Stimulated activated CD8-positive, alpha-beta memory T cell treated with anti-CD3 and anti-CD28 coated beads, Interleukin-15, amount 100 ng/mL, for 4 hours (primary cell): ENCODE results near the gene SLC12A8.

ENCODE experiments used
- DNase-seq, 2 donors: peaks; one replicate each; pipeline ENCODE4 v3.0.0-alpha.2; 2020; ENCODE audit warnings: low read depth in 2 of 2

Gene SLC12A8

DNA sequence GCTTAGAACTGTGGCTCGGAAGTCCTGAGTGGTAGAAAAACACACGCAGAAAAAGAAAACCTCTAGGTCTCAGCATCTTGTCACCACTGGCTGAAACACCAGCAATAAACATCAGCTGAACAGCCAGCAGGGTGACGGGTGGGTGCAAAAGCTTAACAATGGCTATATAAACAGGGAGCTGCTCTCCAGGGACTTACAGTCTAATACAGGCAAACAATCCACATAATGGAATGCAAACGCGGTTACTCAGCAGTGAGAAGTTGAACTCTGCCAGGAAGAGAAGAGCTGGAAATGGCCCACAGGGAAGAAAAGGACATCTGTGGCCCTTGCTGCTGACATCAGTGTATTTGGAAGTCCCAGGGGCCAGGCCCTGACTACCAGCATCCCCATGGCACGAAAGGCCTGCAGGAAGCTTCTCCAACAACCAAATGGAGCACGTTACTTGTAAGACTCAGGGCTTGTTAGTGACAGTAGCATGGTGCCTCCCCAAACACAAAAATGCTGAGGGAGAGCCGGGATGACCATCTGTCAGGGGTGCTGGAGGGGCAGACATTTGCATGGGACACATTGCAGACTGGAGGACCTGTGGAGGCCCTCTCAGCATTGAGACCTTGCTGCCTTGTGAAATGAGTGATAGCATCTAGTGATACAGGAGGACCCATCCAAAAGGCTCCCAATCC, 159.8 kb downstream of the SLC12A8 start:
- no peak for DNase-seq

- peak; percentile 56 to 70 for DNase-seq
Measured at GRCh38 chr3:125051715-125052581, 160.6 kb downstream of the SLC12A8 start.

- no peak for DNase-seq
Measured at GRCh38 chr3:125051205-125051604, 161.3 kb downstream of the SLC12A8 start.

DNA sequence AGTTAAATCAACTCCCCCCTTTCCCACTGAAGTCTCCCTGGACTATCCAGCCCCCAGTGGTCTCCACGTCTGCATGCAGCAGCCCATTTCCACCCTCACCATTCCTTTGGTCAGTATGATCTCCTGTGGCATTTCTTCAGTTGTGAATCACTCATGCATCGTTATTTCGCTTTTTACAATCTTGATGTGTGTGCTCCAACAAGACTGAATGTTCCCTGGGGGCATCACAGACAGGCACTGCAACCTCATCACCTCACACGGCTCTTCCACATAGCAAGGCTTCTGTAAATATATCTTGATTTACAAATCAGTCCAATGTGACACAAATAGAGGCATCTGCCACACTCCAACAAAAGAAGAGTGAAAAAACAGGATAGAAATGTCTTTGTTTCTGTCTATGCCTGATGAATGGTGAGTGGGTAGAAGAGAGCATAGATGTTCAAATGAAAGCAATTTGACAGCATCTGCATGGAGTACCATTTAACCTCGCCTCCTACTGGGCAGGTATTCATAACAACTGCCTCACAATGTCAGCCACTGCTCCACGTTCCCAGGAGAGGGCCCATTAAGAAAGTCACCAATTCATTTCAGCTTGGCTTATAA, 162.0 kb downstream of the SLC12A8 start:
- no peak for DNase-seq

- DNase-seq = no peak
Measured at GRCh38 chr3:125048282-125048681, 164.3 kb downstream of the SLC12A8 start.

GRCh38 chr3:125045965-125046364, 166.6 kb downstream of the SLC12A8 start:
- no peak for DNase-seq

DNA sequence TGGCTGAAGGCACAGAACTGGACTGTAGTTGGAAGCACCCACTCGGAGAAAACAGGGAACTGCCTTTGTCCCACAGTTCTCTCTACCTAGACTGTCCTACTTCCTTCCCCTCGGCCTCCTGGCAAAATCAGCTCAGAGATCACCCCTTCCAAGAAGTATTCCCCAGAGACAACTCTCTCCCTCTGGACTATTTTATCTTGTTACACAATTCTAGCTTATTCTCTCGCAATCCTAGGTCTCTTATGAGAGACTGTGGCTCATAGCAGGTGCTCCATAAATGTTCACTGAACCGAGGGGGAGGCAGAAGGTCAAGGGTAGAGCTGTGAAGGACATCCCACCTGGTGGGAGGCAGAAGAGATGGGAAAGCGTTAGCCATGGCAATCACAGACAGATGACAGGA, 167.4 kb downstream of the SLC12A8 start:
- DNase-seq = no peak

DNA sequence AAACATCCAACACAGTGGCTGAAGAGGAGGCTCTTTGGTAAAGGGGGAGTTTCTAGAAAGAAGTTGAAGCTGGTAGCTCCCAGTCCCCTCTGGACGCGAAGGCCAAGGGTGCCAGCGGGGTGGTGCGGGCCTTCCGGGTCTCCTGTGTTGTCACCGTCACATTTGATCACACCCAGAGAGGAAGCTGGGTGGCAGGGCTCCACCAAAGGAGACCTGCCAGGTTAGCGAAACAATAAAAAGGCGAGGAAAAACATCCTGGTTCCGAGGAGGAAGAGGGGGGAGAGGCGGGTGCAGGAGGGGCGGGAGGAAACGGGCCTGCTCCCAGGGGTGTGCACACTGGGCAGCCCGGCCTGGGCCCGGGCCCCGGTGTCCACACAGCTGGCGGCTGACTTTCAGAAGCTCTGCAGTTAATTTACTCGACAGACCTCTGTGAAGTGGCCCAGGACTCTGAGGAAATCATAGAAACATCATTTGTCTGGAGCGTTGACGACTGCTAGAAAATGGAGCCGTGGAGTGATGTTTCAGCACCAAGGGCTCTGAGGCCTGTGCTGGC, 168.9 kb downstream of the SLC12A8 start:
- DNase-seq = no peak

DNA sequence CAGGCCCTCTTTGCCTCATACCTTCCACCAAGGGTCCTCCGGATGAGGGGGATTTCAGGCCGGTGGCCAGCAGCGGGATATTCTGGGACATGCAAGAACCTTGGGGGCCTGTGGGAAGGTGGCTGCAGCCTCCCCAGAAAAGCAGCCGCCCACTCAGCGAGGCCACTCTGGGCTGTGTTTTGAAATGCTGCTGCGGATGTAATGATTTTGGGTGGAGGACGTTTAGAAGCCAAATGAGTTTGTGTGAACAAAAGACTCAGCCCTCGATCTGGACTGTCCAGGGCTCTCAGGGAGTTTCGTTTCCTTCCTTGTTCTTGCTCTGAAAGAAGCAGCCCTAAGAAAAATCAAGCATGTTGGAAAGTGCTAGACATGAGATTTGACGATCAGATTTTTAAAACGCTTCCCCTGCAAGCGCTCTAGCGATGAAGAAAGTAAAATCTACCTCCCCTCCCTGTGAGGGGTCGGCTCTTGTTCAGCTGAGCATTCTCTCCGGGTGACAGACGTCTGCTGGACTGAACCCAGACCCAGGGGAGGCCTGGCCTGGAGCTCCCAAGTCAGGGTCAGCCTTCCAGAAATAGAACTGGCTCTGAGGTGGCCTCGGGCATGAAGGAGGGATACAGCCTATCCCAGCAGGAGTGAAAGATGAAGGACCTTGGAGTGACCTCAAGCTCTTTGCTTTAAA, 169.7 kb downstream of the SLC12A8 start:
- DNase-seq = no peak

GRCh38 chr3:125039131-125040100, 173.1 kb downstream of the SLC12A8 start:
- DNase-seq = no peak

GRCh38 chr3:125037498-125038150, 174.9 kb downstream of the SLC12A8 start:
- no peak for DNase-seq

- no peak for DNase-seq
Measured at GRCh38 chr3:125035217-125035616, 177.3 kb downstream of the SLC12A8 start.

- no peak for DNase-seq
Measured at GRCh38 chr3:125033616-125034015, 178.9 kb downstream of the SLC12A8 start.

DNA sequence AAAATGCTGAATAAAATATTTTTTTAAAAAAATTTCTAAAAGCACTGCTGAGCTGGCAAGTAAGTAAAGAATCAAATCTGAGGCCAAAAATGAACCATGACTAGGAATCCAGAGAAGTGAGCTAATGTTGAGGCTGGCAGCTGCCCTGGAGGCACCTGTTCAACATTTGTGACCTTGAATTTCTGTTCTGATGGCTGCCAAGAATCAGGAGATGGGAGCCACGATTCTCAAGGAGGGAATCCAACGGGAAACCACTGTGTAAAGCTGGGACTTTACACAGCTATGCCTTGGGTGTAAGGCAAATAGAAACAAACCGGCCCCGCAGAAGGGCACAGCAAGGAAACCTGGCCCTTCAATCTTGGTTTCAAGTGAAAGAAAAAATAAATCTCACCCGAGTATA, 179.4 kb downstream of the SLC12A8 start:
- no peak for DNase-seq

GRCh38 chr3:125032683-125033082, 179.9 kb downstream of the SLC12A8 start:
- DNase-seq = no peak
